ENCODE data around the gene APMAP. TPM values are rescaled to one million over a fixed set of nuclear protein-coding genes. Genes with fewer than 3 reads are reported as not detected.
"Not testable (repeated sequence)": the region's sequence is repeated elsewhere in the genome, so short reads cannot be mapped to it uniquely, and the experiment has no call there.

Gene APMAP
- total RNA-seq, 1 donor from 2014 or later = 47.3 TPM

GRCh38 chr20:25009218-25010145 is 16.9 kb upstream of the APMAP start:
- ATAC-seq = no peak
- intact Hi-C loops (cut with DNase I) = no loop called here
- DNase-seq (ENCODE audit: low spot score) = peak; percentile 28

GRCh38 chr20:25008388-25009217 is 16.1 kb upstream of the APMAP start:
- intact Hi-C loops (cut with DNase I) = no loop called here
- ATAC-seq (no peak), DNase-seq (ENCODE audit: low spot score) (peak; percentile 37)

- ATAC-seq = no peak
- intact Hi-C loops (cut with DNase I) = no loop called here
- DNase-seq (ENCODE audit: low spot score) = peak; percentile 51
Measured at GRCh38 chr20:25007491-25008305, 15.1 kb upstream of the APMAP start.

- no peak for ATAC-seq
- intact Hi-C loops (cut with DNase I) = no loop called here
- peak; percentile 43 for DNase-seq (ENCODE audit: low spot score)
Measured at GRCh38 chr20:25006431-25007167, 14.0 kb upstream of the APMAP start.

- intact Hi-C loops (cut with DNase I) = no loop called here
- DNase-seq (ENCODE audit: low spot score) (peak; percentile 45), ATAC-seq (no peak)
Measured at GRCh38 chr20:25005661-25006060, 13.1 kb upstream of the APMAP start.

GRCh38 chr20:25005220-25005619 is 12.7 kb upstream of the APMAP start:
- ATAC-seq = no peak
- peak; percentile 31 for DNase-seq (ENCODE audit: low spot score)
- intact Hi-C loops (cut with DNase I) = no loop called here

GRCh38 chr20:25003002-25003401 is 10.5 kb upstream of the APMAP start:
- no peak for DNase-seq (ENCODE audit: low spot score)
- intact Hi-C loops (cut with DNase I) = no loop called here
- ATAC-seq = no peak

- DNase-seq (ENCODE audit: low spot score); intact Hi-C loops (cut with DNase I); ATAC-seq: not testable (repeated sequence)
Measured at GRCh38 chr20:25001323-25001722, 8.8 kb upstream of the APMAP start.

GRCh38 chr20:25000268-25000801 is 7.8 kb upstream of the APMAP start:
- peak; percentile 70 for DNase-seq (ENCODE audit: low spot score)
- intact Hi-C loops (cut with DNase I) = no loop called here
- peak; percentile 83 for ATAC-seq

GRCh38 chr20:24999568-24999967 is 7.0 kb upstream of the APMAP start:
- no peak for ATAC-seq
- DNase-seq (ENCODE audit: low spot score) = peak; percentile 41
- intact Hi-C loops (cut with DNase I) = loop anchor here (5.0 to 10.0 kb wide), 3 partner anchors 33 to 175 kb away; no protein-coding TSS in a partner anchor

GRCh38 chr20:24998631-24999445 is 6.3 kb upstream of the APMAP start:
- intact Hi-C loops (cut with DNase I) = loop anchor here (5.0 to 10.0 kb wide), 3 partner anchors 33 to 176 kb away; no protein-coding TSS in a partner anchor
- ATAC-seq (no peak), DNase-seq (ENCODE audit: low spot score) (peak; percentile 32)

- no peak for ATAC-seq
- peak; percentile 19 for DNase-seq (ENCODE audit: low spot score)
- intact Hi-C loops (cut with DNase I) = loop anchor here (5.0 to 10.0 kb wide), 3 partner anchors 34 to 177 kb away; no protein-coding TSS in a partner anchor
Measured at GRCh38 chr20:24998121-24998520, 5.6 kb upstream of the APMAP start.

- intact Hi-C loops (cut with DNase I) = loop anchor here (5.0 to 10.0 kb wide), 3 partner anchors 36 to 178 kb away; no protein-coding TSS in a partner anchor
- DNase-seq (ENCODE audit: low spot score) (peak; percentile 23), ATAC-seq (no peak)
Measured at GRCh38 chr20:24996449-24997377, 4.2 kb upstream of the APMAP start.

GRCh38 chr20:24995741-24996448 is 3.3 kb upstream of the APMAP start:
- no peak for ATAC-seq

More at GRCh38 chr20:24995741-24996448, 3.3 kb upstream of the APMAP start:
- peak; percentile 23 for DNase-seq (ENCODE audit: low spot score)
- intact Hi-C loops (cut with DNase I) = loop anchor here (5.0 to 10.0 kb wide), 3 partner anchors 36 to 179 kb away; no protein-coding TSS in a partner anchor

Measured in sciatic nerve (tissue), 2 donors.